ENCODE data around the gene ZNF787. TPM values are rescaled to one million over a fixed set of nuclear protein-coding genes. Genes with fewer than 3 reads are reported as not detected.
A peak's percentile ranks its signal among the peaks of the same experiment; 100 is the strongest.

The ZNF787 gene
- total RNA-seq, 2 experiments from 2014 or later = 25.3 to 25.5 TPM

- no peaks in the 10 kb centered on the region for H3K9me3 Mint-ChIP-seq
- POLR2A ChIA-PET = no interaction called here
- peaks cover 50% of the 10 kb centered on the region for H3K4me1 Mint-ChIP-seq (ENCODE audit: low read depth)
- no peak for DNase-seq
- no peak overlapping the region for H3K4me3 Mint-ChIP-seq
- H3K27ac Mint-ChIP-seq = no peak overlapping the region
- no peaks in the 10 kb centered on the region for H3K27me3 Mint-ChIP-seq
- CTCF ChIA-PET = no interaction called here
- peaks cover 3% of the 10 kb centered on the region for H3K36me3 Mint-ChIP-seq
- intact Hi-C loops (cut with micrococcal nuclease) = no loop called here
These were observed 3.2 kb downstream of the ZNF787 start for GRCh38 chr19:56117889-56118288.

GRCh38 chr19:56117376-56117884 lies 3.7 kb downstream of the ZNF787 start:
- Mint-ChIP-seq H3K4me1 (ENCODE audit: low read depth) (peaks cover 54% of the 10 kb centered on the region), H3K4me3 (no peak overlapping the region), H3K27me3 (no peaks in the 10 kb centered on the region), H3K9me3 (no peaks in the 10 kb centered on the region), H3K27ac (no peak overlapping the region), H3K36me3 (peaks cover 3% of the 10 kb centered on the region)
- ChIA-PET CTCF (no interaction called here), POLR2A (no interaction called here)
- DNase-seq = no peak
- intact Hi-C loops (cut with micrococcal nuclease) = no loop called here

- H3K27ac Mint-ChIP-seq = no peak overlapping the region
These were observed 4.5 kb downstream of the ZNF787 start for GRCh38 chr19:56116606-56117005.

GRCh38 chr19:56115490-56115889 lies 5.6 kb downstream of the ZNF787 start:
- Mint-ChIP-seq H3K36me3 (peaks cover 3% of the 10 kb centered on the region), H3K9me3 (no peaks in the 10 kb centered on the region), H3K27me3 (no peaks in the 10 kb centered on the region), H3K4me3 (no peak overlapping the region), H3K27ac (no peak overlapping the region), H3K4me1 (ENCODE audit: low read depth) (peaks cover 62% of the 10 kb centered on the region)
- POLR2A ChIA-PET = no interaction called here
- no peak for DNase-seq
- CTCF ChIA-PET = no interaction called here
- intact Hi-C loops (cut with micrococcal nuclease) = no loop called here

More at GRCh38 chr19:56116606-56117005, 4.5 kb downstream of the ZNF787 start:
- no peaks in the 10 kb centered on the region for H3K27me3 Mint-ChIP-seq
- H3K36me3 Mint-ChIP-seq = peaks cover 3% of the 10 kb centered on the region
- CTCF ChIA-PET = no interaction called here
- DNase-seq = no peak
- no peaks in the 10 kb centered on the region for H3K9me3 Mint-ChIP-seq
- H3K4me1 Mint-ChIP-seq (ENCODE audit: low read depth) = peaks cover 52% of the 10 kb centered on the region
- POLR2A ChIA-PET = no interaction called here
- no peak overlapping the region for H3K4me3 Mint-ChIP-seq
- intact Hi-C loops (cut with micrococcal nuclease) = no loop called here

GRCh38 chr19:56114778-56115110 lies 6.4 kb downstream of the ZNF787 start:
- peaks cover 59% of the 10 kb centered on the region for H3K4me1 Mint-ChIP-seq (ENCODE audit: low read depth)
- intact Hi-C loops (cut with micrococcal nuclease) = no loop called here

GRCh38 chr19:56114051-56114777 lies 6.9 kb downstream of the ZNF787 start:
- intact Hi-C loops (cut with micrococcal nuclease) = no loop called here
- Mint-ChIP-seq H3K27ac (no peak overlapping the region), H3K27me3 (no peaks in the 10 kb centered on the region), H3K9me3 (no peaks in the 10 kb centered on the region), H3K4me3 (no peak overlapping the region), H3K36me3 (peaks cover 3% of the 10 kb centered on the region), H3K4me1 (ENCODE audit: low read depth) (peaks cover 53% of the 10 kb centered on the region)
- DNase-seq = no peak
- CTCF ChIA-PET = no interaction called here
- POLR2A ChIA-PET = no interaction called here

More at GRCh38 chr19:56114778-56115110, 6.4 kb downstream of the ZNF787 start:
- CTCF ChIA-PET = no interaction called here
- DNase-seq = no peak
- no peaks in the 10 kb centered on the region for H3K9me3 Mint-ChIP-seq
- no peak overlapping the region for H3K4me3 Mint-ChIP-seq
- peaks cover 3% of the 10 kb centered on the region for H3K36me3 Mint-ChIP-seq
- no peak overlapping the region for H3K27ac Mint-ChIP-seq
- H3K27me3 Mint-ChIP-seq = no peaks in the 10 kb centered on the region
- POLR2A ChIA-PET = no interaction called here

GRCh38 chr19:56113074-56113632 lies 7.9 kb downstream of the ZNF787 start:
- no peaks in the 10 kb centered on the region for H3K9me3 Mint-ChIP-seq
- no peak overlapping the region for H3K4me3 Mint-ChIP-seq
- POLR2A ChIA-PET = no interaction called here
- no peak for DNase-seq
- H3K27me3 Mint-ChIP-seq = no peaks in the 10 kb centered on the region
- intact Hi-C loops (cut with micrococcal nuclease) = no loop called here
- H3K27ac Mint-ChIP-seq = no peak overlapping the region
- peaks cover 5% of the 10 kb centered on the region for H3K36me3 Mint-ChIP-seq
- CTCF ChIA-PET = no interaction called here
- peaks cover 50% of the 10 kb centered on the region for H3K4me1 Mint-ChIP-seq (ENCODE audit: low read depth)

- Mint-ChIP-seq H3K9me3 (no peaks in the 10 kb centered on the region), H3K4me3 (no peak overlapping the region), H3K27me3 (no peaks in the 10 kb centered on the region), H3K27ac (no peak overlapping the region), H3K36me3 (peaks cover 5% of the 10 kb centered on the region), H3K4me1 (ENCODE audit: low read depth) (peaks cover 44% of the 10 kb centered on the region)
- intact Hi-C loops (cut with micrococcal nuclease) = no loop called here
- ChIA-PET CTCF (no interaction called here), POLR2A (no interaction called here)
- DNase-seq = no peak
These were observed 8.8 kb downstream of the ZNF787 start for GRCh38 chr19:56112313-56112709.

GRCh38 chr19:56111601-56112312 lies 9.3 kb downstream of the ZNF787 start:
- intact Hi-C loops (cut with micrococcal nuclease) = no loop called here
- H3K27me3 Mint-ChIP-seq = no peaks in the 10 kb centered on the region
- H3K27ac Mint-ChIP-seq = no peak overlapping the region
- peaks cover 5% of the 10 kb centered on the region for H3K36me3 Mint-ChIP-seq
- H3K9me3 Mint-ChIP-seq = no peaks in the 10 kb centered on the region
- H3K4me3 Mint-ChIP-seq = no peak overlapping the region
- CTCF ChIA-PET = no interaction called here
- peak; percentile 56 for DNase-seq
- peaks cover 48% of the 10 kb centered on the region for H3K4me1 Mint-ChIP-seq (ENCODE audit: low read depth)
- POLR2A ChIA-PET = no interaction called here

GRCh38 chr19:56110515-56111448 lies 10.3 kb downstream of the ZNF787 start:
- H3K9me3 Mint-ChIP-seq = no peaks in the 10 kb centered on the region
- no peaks in the 10 kb centered on the region for H3K27me3 Mint-ChIP-seq
- intact Hi-C loops (cut with micrococcal nuclease) = no loop called here
- ChIA-PET CTCF (no interaction called here), POLR2A (no interaction called here)
- H3K4me1 Mint-ChIP-seq (ENCODE audit: low read depth) = peaks cover 53% of the 10 kb centered on the region
- peaks cover 5% of the 10 kb centered on the region for H3K36me3 Mint-ChIP-seq
- no peak for DNase-seq
- H3K27ac Mint-ChIP-seq = no peak overlapping the region
- no peak overlapping the region for H3K4me3 Mint-ChIP-seq

GRCh38 chr19:56109226-56109625 lies 11.9 kb downstream of the ZNF787 start:
- Mint-ChIP-seq H3K27ac (no peak overlapping the region), H3K4me1 (ENCODE audit: low read depth) (peaks cover 55% of the 10 kb centered on the region), H3K27me3 (no peaks in the 10 kb centered on the region), H3K36me3 (peaks cover 2% of the 10 kb centered on the region), H3K9me3 (no peaks in the 10 kb centered on the region), H3K4me3 (no peak overlapping the region)
- intact Hi-C loops (cut with micrococcal nuclease) = loop anchor here (5.0 kb wide), 1 partner anchor 33 kb away; the partner anchor contains the start of gene ZNF444
- POLR2A ChIA-PET = no interaction called here
- no peak for DNase-seq
- CTCF ChIA-PET = interaction anchor here (1.2 kb wide), 1 partner anchor 33 kb away, joined by 3 read pairs; no protein-coding TSS in a partner anchor
